ENCODE results near the gene MTFMT.

DNA sequence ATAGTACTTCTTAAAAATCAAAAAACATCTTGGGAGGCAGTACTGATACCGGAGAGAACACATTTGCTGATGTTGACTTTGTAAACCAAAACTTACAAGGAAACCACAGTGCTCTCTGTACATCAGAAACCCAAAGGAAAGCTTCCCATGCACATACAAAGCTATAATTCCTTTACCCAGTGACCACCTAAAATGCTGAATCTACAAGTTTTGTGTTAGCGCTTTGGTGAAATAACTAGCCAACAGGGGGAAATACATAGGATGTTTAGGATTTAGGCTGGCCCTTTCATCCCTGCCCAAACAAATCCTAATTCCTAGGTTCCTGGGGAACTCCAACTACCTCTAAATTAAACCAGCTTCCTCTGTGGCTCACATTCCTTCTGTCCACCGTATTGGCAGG, 24.4 kb downstream of the MTFMT start:
- TF ChIP-seq, protein P1, sequence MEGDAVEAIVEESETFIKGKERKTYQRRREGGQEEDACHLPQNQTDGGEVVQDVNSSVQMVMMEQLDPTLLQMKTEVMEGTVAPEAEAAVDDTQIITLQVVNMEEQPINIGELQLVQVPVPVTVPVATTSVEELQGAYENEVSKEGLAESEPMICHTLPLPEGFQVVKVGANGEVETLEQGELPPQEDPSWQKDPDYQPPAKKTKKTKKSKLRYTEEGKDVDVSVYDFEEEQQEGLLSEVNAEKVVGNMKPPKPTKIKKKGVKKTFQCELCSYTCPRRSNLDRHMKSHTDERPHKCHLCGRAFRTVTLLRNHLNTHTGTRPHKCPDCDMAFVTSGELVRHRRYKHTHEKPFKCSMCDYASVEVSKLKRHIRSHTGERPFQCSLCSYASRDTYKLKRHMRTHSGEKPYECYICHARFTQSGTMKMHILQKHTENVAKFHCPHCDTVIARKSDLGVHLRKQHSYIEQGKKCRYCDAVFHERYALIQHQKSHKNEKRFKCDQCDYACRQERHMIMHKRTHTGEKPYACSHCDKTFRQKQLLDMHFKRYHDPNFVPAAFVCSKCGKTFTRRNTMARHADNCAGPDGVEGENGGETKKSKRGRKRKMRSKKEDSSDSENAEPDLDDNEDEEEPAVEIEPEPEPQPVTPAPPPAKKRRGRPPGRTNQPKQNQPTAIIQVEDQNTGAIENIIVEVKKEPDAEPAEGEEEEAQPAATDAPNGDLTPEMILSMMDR (IDR thresholded peaks at IDR 0.05), result no peak
- TF ChIP-seq POLR2A (IDR thresholded peaks at IDR 0.05), result no peak
- TF ChIP-seq POLR2AphosphoS5 (IDR thresholded peaks at IDR 0.05), result no peak
